Measurements from ENCODE around the gene FSTL5. TPM values are rescaled to one million over a fixed set of nuclear protein-coding genes. Genes with fewer than 3 reads are reported as not detected.

Gene FSTL5
- total and polyA plus RNA-seq, 8 donors = 0.08 to 1.9 (median 0.16) TPM

GRCh38 chr4:161664740-161665139 lies 499.1 kb downstream of the FSTL5 start:
- DNase-seq = no peak
- no peak for FAIRE-seq
- 94 to 96% methylated on average over 7 of the region's 7 CpGs for WGBS, 2 donors
- Histone ChIP-seq H3K4me1 (peaks cover 0 to 11% (median 3%) of the 10 kb centered on the region in 3 donors), H3K4me3 (no peak overlapping the region), H3K9me3 (peaks cover 0 to 2% (median 0%) of the 10 kb centered on the region in 4 donors), H3K27ac (no peak overlapping the region), H3K27me3 (no peaks in the 10 kb centered on the region), H3K36me3 (no peaks in the 10 kb centered on the region)
- intact Hi-C loops (cut with DNase I) = no loop called here
- no peak for TF ChIP-seq CTCF (IDR thresholded peaks at IDR 0.05)
- ATAC-seq = no peak

- intact Hi-C loops (cut with DNase I) = no loop called here
- FAIRE-seq (no peak), DNase-seq (no peak), ATAC-seq (no peak)
- peaks cover 0 to 2% (median 0%) of the 10 kb centered on the region in 4 donors for H3K9me3 ChIP-seq
- no peaks in the 10 kb centered on the region for H3K27me3 ChIP-seq
- no peak overlapping the region for H3K4me3 ChIP-seq
- no peak overlapping the region for H3K27ac ChIP-seq
- H3K36me3 ChIP-seq = no peaks in the 10 kb centered on the region
- WGBS, 2 donors = 89 to 95% methylated on average over 6 of the region's 6 CpGs
- peaks cover 0 to 11% (median 3%) of the 10 kb centered on the region in 3 donors for H3K4me1 ChIP-seq
- no peak for TF ChIP-seq CTCF (IDR thresholded peaks at IDR 0.05)
Observed at GRCh38 chr4:161663844-161664243, 500.0 kb downstream of the FSTL5 start.

GRCh38 chr4:161658676-161659075 lies 505.1 kb downstream of the FSTL5 start:
- ATAC-seq = no peak
- Histone ChIP-seq H3K27ac (no peak overlapping the region), H3K4me1 (peaks cover 0 to 8% (median 4%) of the 10 kb centered on the region in 3 donors), H3K4me3 (no peak overlapping the region), H3K9me3 (no peaks in the 10 kb centered on the region), H3K27me3 (no peaks in the 10 kb centered on the region), H3K36me3 (no peaks in the 10 kb centered on the region)
- no peak for TF ChIP-seq CTCF (IDR thresholded peaks at IDR 0.05)
- no peak for DNase-seq
- no peak for FAIRE-seq
- 92 to 93% methylated on average over 2 of the region's 2 CpGs for WGBS, 2 donors
- intact Hi-C loops (cut with DNase I) = no loop called here

GRCh38 chr4:161657616-161658015 lies 506.2 kb downstream of the FSTL5 start:
- no peak for TF ChIP-seq CTCF (IDR thresholded peaks at IDR 0.05)
- Histone ChIP-seq H3K9me3 (no peaks in the 10 kb centered on the region), H3K27ac (no peak overlapping the region), H3K4me1 (peaks cover 0 to 12% (median 5%) of the 10 kb centered on the region in 3 donors), H3K4me3 (no peak overlapping the region), H3K36me3 (no peaks in the 10 kb centered on the region), H3K27me3 (no peaks in the 10 kb centered on the region)
- FAIRE-seq (no peak), ATAC-seq (no peak), DNase-seq (no peak)
- WGBS, 2 donors = 70 to 74% methylated on average over 3 of the region's 3 CpGs
- intact Hi-C loops (cut with DNase I) = no loop called here

GRCh38 chr4:161656594-161656993 lies 507.2 kb downstream of the FSTL5 start:
- H3K36me3 ChIP-seq = no peaks in the 10 kb centered on the region
- no peaks in the 10 kb centered on the region for H3K27me3 ChIP-seq
- H3K9me3 ChIP-seq = no peaks in the 10 kb centered on the region
- no peak for TF ChIP-seq CTCF (IDR thresholded peaks at IDR 0.05)
- no peak for FAIRE-seq
- peaks cover 0 to 12% (median 5%) of the 10 kb centered on the region in 3 donors for H3K4me1 ChIP-seq
- no peak overlapping the region for H3K4me3 ChIP-seq
- WGBS, 2 donors = 78 to 80% methylated on average over 3 of the region's 3 CpGs
- DNase-seq = no peak
- intact Hi-C loops (cut with DNase I) = no loop called here
- no peak overlapping the region for H3K27ac ChIP-seq
- ATAC-seq = no peak
